IPS-20b (cell line): ENCODE measurements around the gene MEIS1.

Experiments used
- H3K27ac ChIP-seq: one replicate; pipeline ENCODE4 v1.5.1; 2013; ENCODE audit warnings: low read length
- H3K27me3 ChIP-seq: 2 replicates; pipeline ENCODE4 v1.6.1; 2013; ENCODE audit warnings: mild to moderate bottlenecking, low read length, inconsistent platforms; ENCODE audit not compliant: insufficient read depth
- H3K36me3 ChIP-seq: 2 replicates; pipeline ENCODE4 v1.6.1; 2013; ENCODE audit warnings: low read depth, mild to moderate bottlenecking, inconsistent platforms, low read length, moderate library complexity; ENCODE audit not compliant: insufficient read depth
- H3K4me1 ChIP-seq: 2 replicates; pipeline ENCODE4 v1.6.1; 2013; ENCODE audit warnings: mild to moderate bottlenecking, control low read depth, inconsistent platforms, low read length, moderate library complexity; ENCODE audit not compliant: insufficient read depth
- H3K4me3 ChIP-seq: 2 replicates; pipeline ENCODE4 v1.5.1; 2013; ENCODE audit warnings: mild to moderate bottlenecking, low read length, inconsistent platforms
- H3K9ac ChIP-seq: 2 replicates; pipeline ENCODE4 v1.6.1; 2013; ENCODE audit warnings: low read depth, mild to moderate bottlenecking, inconsistent platforms, low read length, moderate library complexity
- H3K9me3 ChIP-seq: 2 replicates; pipeline ENCODE4 v1.6.1; 2013; ENCODE audit warnings: mild to moderate bottlenecking, low read depth, low read length, inconsistent platforms; ENCODE audit not compliant: insufficient read depth

The MEIS1 gene

DNA sequence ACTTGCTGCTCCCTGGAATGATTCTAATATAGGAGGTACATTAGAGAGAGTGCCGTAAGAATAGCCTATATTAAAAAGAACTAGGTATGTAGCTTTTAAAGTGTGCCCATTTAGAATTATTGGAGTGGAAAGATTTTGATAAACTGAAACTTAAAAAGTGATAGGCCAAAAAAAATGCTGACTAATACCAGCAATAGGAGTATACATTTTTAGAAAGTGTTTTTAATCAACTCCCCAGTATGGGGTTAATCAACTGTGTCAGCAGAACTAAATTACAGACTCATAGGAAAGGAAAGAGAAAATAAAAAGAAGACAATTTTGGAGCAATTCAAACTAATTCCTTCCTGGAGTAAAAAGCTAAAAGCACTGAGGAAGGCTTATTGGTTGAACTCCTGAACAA, 13.3 kb upstream of the MEIS1 start:
- H3K9me3 ChIP-seq: no peaks in the 10 kb centered on the region
- no peak overlapping the region for H3K4me3 ChIP-seq
- peaks cover 38% of the 10 kb centered on the region for H3K27me3 ChIP-seq
- H3K27ac ChIP-seq: no peak overlapping the region
- no peaks in the 10 kb centered on the region for H3K36me3 ChIP-seq
- H3K4me1 ChIP-seq: peaks cover 3% of the 10 kb centered on the region; the same call in 1 of the 2 replicates
- no peak overlapping the region for H3K9ac ChIP-seq

DNA sequence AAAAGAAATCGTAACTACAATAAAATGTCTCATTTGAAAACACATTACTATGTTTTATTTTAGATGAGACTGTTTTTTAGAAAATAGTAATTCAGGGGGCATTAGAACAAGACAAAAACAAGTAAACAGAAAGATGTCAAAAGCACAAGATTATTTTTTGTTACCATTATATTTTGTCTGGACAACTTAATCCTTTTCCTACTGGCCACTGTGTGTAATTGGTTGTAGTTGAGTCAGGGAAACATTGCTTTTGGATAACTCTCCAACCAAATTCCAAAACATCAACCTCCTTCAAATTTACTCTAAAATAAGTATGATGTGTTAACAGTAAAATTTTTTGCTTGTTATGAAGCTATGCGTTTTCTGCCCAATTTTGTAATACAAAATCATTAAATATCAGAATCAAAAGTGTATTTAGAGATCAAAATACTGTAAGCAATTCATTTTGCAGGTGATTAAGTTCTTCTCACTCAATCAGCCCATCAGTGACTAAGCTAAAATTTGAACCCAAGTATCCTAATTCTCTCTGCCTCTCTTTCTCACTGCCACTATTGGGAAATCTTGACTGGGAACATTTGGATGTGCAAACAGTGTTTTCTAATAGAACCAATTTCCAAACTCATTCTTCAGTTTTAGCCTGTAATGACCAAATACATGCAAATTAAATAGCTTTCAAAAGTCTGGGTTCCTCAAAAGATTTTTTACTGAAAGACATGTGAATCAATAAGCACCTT, 11.4 kb upstream of the MEIS1 start:
- Histone ChIP-seq H3K4me1 (peaks cover 10% of the 10 kb centered on the region; the same call in 1 of the 2 replicates), H3K9ac (no peak overlapping the region), H3K36me3 (no peaks in the 10 kb centered on the region), H3K27ac (no peak overlapping the region), H3K4me3 (no peak overlapping the region), H3K9me3 (no peaks in the 10 kb centered on the region), H3K27me3 (peaks cover 58% of the 10 kb centered on the region)

- Histone ChIP-seq H3K4me1 (peaks cover 14% of the 10 kb centered on the region; the same call in 1 of the 2 replicates), H3K36me3 (no peaks in the 10 kb centered on the region), H3K27me3 (peaks cover 87% of the 10 kb centered on the region), H3K4me3 (peak overlapping the region; percentile 71), H3K9ac (no peak overlapping the region), H3K27ac (no peak overlapping the region), H3K9me3 (no peaks in the 10 kb centered on the region)
These were observed 8.4 kb upstream of the MEIS1 start for GRCh38 chr2:66426244-66427111.

GRCh38 chr2:66427300-66427699, 7.6 kb upstream of the MEIS1 start:
- peak overlapping the region; percentile 71; the same call in 1 of the 2 replicates for H3K4me3 ChIP-seq
- H3K27ac ChIP-seq: no peak overlapping the region
- H3K4me1 ChIP-seq: peaks cover 14% of the 10 kb centered on the region; the same call in 1 of the 2 replicates
- peaks cover 95% of the 10 kb centered on the region for H3K27me3 ChIP-seq
- H3K9me3 ChIP-seq: no peaks in the 10 kb centered on the region
- H3K9ac ChIP-seq: no peak overlapping the region
- no peaks in the 10 kb centered on the region for H3K36me3 ChIP-seq

DNA sequence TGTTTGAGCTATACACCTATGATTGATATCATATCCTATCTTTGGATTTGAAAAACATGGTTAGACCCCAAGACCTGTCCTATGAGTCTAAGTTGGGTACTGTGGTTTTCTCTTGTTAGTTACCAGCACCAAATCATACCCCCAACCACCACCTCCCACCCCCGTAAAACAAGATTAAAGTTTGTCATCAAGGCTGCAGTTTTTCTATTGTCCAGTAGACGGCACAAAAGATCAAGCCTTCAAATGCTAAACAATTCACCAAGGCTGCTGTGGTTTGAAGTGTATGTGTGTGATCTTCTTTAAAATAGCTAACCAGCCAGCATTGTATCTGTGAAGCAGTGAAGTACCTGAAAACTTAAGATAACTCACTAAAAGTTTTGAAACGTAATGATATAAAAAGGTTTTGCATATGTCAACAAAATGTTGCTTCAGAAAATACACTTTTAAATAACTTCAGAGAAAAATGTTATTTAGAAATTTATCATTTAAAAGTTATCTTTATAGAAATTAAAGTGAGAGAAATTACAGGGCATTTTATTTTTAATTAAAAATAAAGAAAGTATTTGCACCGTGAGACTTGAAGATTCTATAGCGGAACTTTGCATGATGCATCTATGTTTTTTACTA, 5.8 kb upstream of the MEIS1 start:
- peaks cover 100% of the 10 kb centered on the region for H3K27me3 ChIP-seq
- no peaks in the 10 kb centered on the region for H3K36me3 ChIP-seq
- no peak overlapping the region for H3K4me3 ChIP-seq
- H3K27ac ChIP-seq: no peak overlapping the region
- H3K9me3 ChIP-seq: no peaks in the 10 kb centered on the region
- H3K4me1 ChIP-seq: peaks cover 14% of the 10 kb centered on the region; the same call in 1 of the 2 replicates
- H3K9ac ChIP-seq: no peak overlapping the region

DNA sequence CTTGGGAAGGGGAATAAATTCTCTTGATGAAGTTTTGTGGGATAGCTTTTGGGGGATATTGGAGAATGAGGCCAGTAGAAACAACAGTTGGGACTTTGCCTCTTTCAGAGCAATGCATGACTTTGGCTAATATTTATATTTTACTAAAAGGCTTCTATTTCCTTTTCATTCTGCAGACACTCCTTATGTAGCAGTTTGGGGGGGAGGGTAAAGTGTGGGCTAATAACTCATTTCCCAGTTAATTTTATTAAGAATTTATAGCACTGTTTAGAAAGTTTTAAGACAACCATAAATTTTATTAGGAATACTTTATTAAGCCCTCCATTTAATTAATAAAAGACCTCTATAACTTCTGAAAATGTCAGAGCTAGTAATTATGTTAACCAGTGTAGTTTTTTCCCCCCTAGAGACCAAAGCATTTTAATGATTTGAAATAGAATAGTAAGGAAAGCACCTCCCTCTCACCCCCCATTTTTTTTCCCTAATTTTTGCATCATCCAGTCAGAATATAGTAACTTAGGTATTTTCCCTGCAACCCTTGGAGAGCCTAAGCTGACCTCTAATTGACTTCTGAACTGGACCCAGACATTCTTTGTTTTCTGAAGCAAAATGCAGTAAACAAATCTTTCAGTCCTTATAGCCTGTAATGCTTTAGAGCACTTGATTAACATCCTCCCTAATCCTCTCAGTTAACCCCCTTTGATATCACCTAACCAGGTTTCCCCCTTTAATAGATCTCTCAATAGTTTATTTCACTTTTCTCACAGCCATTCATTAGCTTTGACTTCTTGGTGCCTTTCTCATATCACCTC, 5.0 kb upstream of the MEIS1 start:
- H3K9ac ChIP-seq: no peak overlapping the region
- H3K4me1 ChIP-seq: 0 out of 2 replicates have a peak, but pooled peaks cover 10% of the 10 kb centered on the region
- H3K36me3 ChIP-seq: no peaks in the 10 kb centered on the region
- H3K27me3 ChIP-seq: peaks cover 100% of the 10 kb centered on the region
- no peak overlapping the region for H3K27ac ChIP-seq
- no peak overlapping the region for H3K4me3 ChIP-seq
- no peaks in the 10 kb centered on the region for H3K9me3 ChIP-seq

DNA sequence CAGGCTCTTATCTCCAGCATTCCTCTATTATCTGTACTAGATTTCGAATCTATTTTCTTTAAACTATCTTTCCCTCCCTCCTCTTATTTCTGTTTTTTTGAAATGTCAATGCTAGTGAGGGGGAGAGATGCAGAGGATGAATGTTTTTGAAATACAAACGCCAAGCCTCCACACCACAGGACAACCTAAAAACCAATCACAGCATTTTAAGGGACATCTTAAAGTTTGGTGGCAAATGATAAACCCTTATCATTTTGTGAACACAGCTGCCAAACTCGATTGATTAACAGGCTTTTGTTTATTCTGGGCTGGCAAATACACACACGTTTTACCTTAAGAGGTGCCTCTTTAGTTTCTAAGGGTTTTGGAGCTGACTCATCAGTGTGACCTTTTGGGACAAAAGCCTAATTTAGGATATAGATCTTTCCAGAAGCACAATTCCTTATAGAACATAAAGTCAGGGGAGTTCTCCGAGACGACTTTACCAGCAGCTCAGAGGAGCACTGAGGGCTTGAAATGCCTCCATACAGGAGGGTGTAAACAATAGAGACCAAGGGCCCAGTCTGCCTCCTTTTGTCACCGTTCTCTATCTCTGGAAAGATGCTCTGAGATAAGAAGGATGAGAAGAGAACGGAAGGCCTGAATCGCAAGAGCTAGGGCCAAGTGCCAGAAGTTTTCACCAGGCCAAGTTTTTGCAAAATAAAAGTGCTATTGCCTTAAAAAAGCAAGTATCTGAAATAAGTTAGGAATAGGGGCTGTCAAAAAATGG, 4.2 kb upstream of the MEIS1 start:
- Histone ChIP-seq H3K36me3 (no peaks in the 10 kb centered on the region), H3K27ac (no peak overlapping the region), H3K27me3 (peaks cover 100% of the 10 kb centered on the region), H3K9me3 (no peaks in the 10 kb centered on the region), H3K4me1 (peaks cover 11% of the 10 kb centered on the region; the same call in 1 of the 2 replicates), H3K9ac (no peak overlapping the region), H3K4me3 (no peak overlapping the region)

- peaks cover 100% of the 10 kb centered on the region for H3K27me3 ChIP-seq
- H3K9me3 ChIP-seq: no peaks in the 10 kb centered on the region
- H3K36me3 ChIP-seq: no peaks in the 10 kb centered on the region
- no peak overlapping the region for H3K4me3 ChIP-seq
- H3K9ac ChIP-seq: no peak overlapping the region
- no peak overlapping the region for H3K27ac ChIP-seq
- peaks cover 16% of the 10 kb centered on the region; the same call in 1 of the 2 replicates for H3K4me1 ChIP-seq
These were observed 3.7 kb upstream of the MEIS1 start for GRCh38 chr2:66431274-66431642.

DNA sequence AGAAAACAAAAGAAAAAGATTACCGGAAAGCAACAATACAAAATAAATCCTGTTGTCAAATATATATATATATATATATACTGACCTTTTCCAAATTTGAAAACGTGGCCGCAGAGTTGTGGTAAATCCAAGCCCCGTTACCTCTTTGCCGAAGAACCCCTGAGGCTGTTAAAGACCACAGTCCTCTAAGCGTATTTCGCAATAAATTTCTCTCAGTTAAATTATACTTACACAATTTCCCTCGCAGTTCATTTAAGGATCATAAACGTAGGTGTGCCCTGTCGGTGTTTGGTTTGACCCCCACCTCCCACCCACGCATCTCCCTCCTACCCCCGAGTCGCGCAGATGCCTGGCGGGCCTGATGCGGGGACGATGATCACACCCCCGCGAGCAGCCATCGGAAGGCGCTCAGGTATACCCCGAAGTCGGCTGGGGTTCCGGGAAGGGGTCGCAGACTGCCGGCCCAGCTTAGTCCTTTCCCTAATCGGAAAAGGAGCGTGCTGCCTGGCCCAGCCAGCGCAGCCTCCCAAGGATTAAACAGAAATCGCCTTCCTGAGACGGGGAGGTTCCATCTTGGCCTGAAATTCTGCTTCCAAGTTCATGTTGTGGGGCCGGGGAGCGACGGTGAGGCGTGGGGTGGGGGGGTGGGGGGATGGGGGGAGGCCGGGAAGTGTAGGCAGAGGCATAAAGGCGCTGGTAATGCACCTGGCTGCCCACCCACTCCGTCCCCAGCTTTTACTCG, 2.9 kb upstream of the MEIS1 start:
- Histone ChIP-seq H3K4me1 (peaks cover 16% of the 10 kb centered on the region; the same call in 1 of the 2 replicates), H3K27ac (no peak overlapping the region), H3K9ac (no peak overlapping the region), H3K4me3 (peak overlapping the region; percentile 71; the same call in 1 of the 2 replicates), H3K27me3 (peaks cover 100% of the 10 kb centered on the region), H3K9me3 (no peaks in the 10 kb centered on the region), H3K36me3 (no peaks in the 10 kb centered on the region)
